AG04450 (cell line): ENCODE measurements around the gene ATG7. TPM values are rescaled to one million over a fixed set of nuclear protein-coding genes. Genes with fewer than 3 reads are reported as not detected.

ENCODE experiments used
- CTCF ChIA-PET: fragments of 300-600, 350-600 bp; formaldehyde crosslinking; extraction: SDS; loops from one replicate; lab custom pipeline; 2022; ENCODE audit warnings: antibody characterized with exemption, inconsistent platforms; lab: Charles Lee
- POLR2A ChIA-PET: fragments of 350-600 bp; formaldehyde crosslinking; extraction: SDS; loops from one replicate; lab custom pipeline; 2021; ENCODE audit warnings: antibody characterized with exemption, inconsistent platforms; lab: Yijun Ruan, JAX
- DNase-seq: peaks from one replicate; pipeline ENCODE4 v3.0.0-alpha.2; 2011; ENCODE audit warnings: low read depth, low spot score
- H3K27ac ChIP-seq: one replicate; pipeline ENCODE4 v1.5.1; 2012; ENCODE audit warnings: low read depth, low read length, control low read depth
- H3K27me3 ChIP-seq: one replicate; pipeline ENCODE4 v1.6.0; 2012; ENCODE audit warnings: low read length; ENCODE audit not compliant: control insufficient read depth, insufficient read depth
- H3K4me3 ChIP-seq: 2 replicates; pipeline ENCODE4 v1.5.1; 2011; ENCODE audit warnings: mild to moderate bottlenecking, low read depth, low read length, control low read depth
- H3K9me3 ChIP-seq: 2 replicates; pipeline ENCODE4 v1.5.1; 2012; ENCODE audit warnings: low read length; ENCODE audit not compliant: control insufficient read depth, insufficient read depth
- CTCF ChIP-seq: IDR thresholded peaks from 2 replicates; pipeline ENCODE4 v1.5.1; 2011; ENCODE audit warnings: low read depth, low read length, control low read depth, inconsistent platforms
- polyA plus RNA-seq: library from polyadenylated mRNA; depleted of rRNA; stranded (reverse); fragments of >200 nt; gene quantifications from 2 replicates; pipeline ENCODE4 v1.2.3, GENCODE V29; 2011

The ATG7 gene
- polyA plus RNA-seq, 1 experiment = 51.7 TPM

GRCh38 chr3:11583235-11583634 is 311.0 kb downstream of the ATG7 start:
- peak overlapping the region; percentile 89 for H3K27ac ChIP-seq
- CTCF ChIA-PET = interaction anchor here (0.6 kb wide), 1 partner anchor 215 kb away, joined by 7 read pairs; no protein-coding TSS in a partner anchor
- TF ChIP-seq CTCF = no peak
- H3K27me3 ChIP-seq = no peaks in the 10 kb centered on the region
- no peak for DNase-seq
- no peak overlapping the region; the same call in 1 of the 2 replicates for H3K4me3 ChIP-seq
- POLR2A ChIA-PET = interaction anchor here (1.2 to 1.4 kb wide), 3 partner anchors 14 to 30 kb away, joined by 3 to 7 read pairs (median 4); no protein-coding TSS in a partner anchor
- H3K9me3 ChIP-seq = no peaks in the 10 kb centered on the region

GRCh38 chr3:11583638-11584046 is 311.4 kb downstream of the ATG7 start:
- ChIA-PET POLR2A (interaction anchor here (1.2 to 1.4 kb wide), 3 partner anchors 15 to 29 kb away, joined by 3 to 7 read pairs (median 4); no protein-coding TSS in a partner anchor), CTCF (interaction anchor here (0.6 kb wide), 1 partner anchor 215 kb away, joined by 7 read pairs; no protein-coding TSS in a partner anchor)
- peak overlapping the region; percentile 8; the same call in 1 of the 2 replicates for H3K4me3 ChIP-seq
- H3K9me3 ChIP-seq = no peaks in the 10 kb centered on the region
- no peak for TF ChIP-seq CTCF
- peak overlapping the region; percentile 74 for H3K27ac ChIP-seq
- H3K27me3 ChIP-seq = no peaks in the 10 kb centered on the region
- DNase-seq = no peak

- CTCF ChIA-PET = no interaction called here
- no peak overlapping the region for H3K27ac ChIP-seq
- POLR2A ChIA-PET = interaction anchor here (1.2 kb wide), 1 partner anchor 28 kb away, joined by 3 read pairs; no protein-coding TSS in a partner anchor
- no peaks in the 10 kb centered on the region for H3K9me3 ChIP-seq
- no peak for TF ChIP-seq CTCF
- DNase-seq = no peak
- H3K4me3 ChIP-seq = no peak overlapping the region
- H3K27me3 ChIP-seq = no peaks in the 10 kb centered on the region
Observed at GRCh38 chr3:11584570-11584969, 312.4 kb downstream of the ATG7 start.

- no peaks in the 10 kb centered on the region for H3K27me3 ChIP-seq
- ChIA-PET CTCF (interaction anchor here (0.6 kb wide), 1 partner anchor 68 kb away, joined by 6 read pairs; no protein-coding TSS in a partner anchor), POLR2A (no interaction called here)
- H3K9me3 ChIP-seq = no peaks in the 10 kb centered on the region
- no peak overlapping the region for H3K4me3 ChIP-seq
- H3K27ac ChIP-seq = no peak overlapping the region
- TF ChIP-seq CTCF = no peak
- DNase-seq = no peak
Observed at GRCh38 chr3:11587766-11588165, 315.6 kb downstream of the ATG7 start.

- POLR2A ChIA-PET = no interaction called here
- TF ChIP-seq CTCF = no peak
- no peaks in the 10 kb centered on the region for H3K27me3 ChIP-seq
- no peak overlapping the region for H3K4me3 ChIP-seq
- no peaks in the 10 kb centered on the region for H3K9me3 ChIP-seq
- CTCF ChIA-PET = no interaction called here
- no peak overlapping the region for H3K27ac ChIP-seq
- DNase-seq = no peak
Observed at GRCh38 chr3:11588338-11588737, 316.1 kb downstream of the ATG7 start.
